ENCODE results near the gene ABL2. TPM values are rescaled to one million over a fixed set of nuclear protein-coding genes. Genes with fewer than 3 reads are reported as not detected.

The ABL2 gene
- total RNA-seq, 1 experiment from 2014 or later = 38.3 TPM

- POLR2A ChIA-PET = no interaction called here
- BruUV-seq (replicated peaks) = no TSS peak
- in situ Hi-C loops (cut with HindIII; ENCODE audit: low pct_unique_long_range_greater_than_20kb, low sequenced_read_pairs) = no loop called here
These were observed 176.0 kb downstream of the ABL2 start for GRCh38 chr1:179053486-179053885.

DNA sequence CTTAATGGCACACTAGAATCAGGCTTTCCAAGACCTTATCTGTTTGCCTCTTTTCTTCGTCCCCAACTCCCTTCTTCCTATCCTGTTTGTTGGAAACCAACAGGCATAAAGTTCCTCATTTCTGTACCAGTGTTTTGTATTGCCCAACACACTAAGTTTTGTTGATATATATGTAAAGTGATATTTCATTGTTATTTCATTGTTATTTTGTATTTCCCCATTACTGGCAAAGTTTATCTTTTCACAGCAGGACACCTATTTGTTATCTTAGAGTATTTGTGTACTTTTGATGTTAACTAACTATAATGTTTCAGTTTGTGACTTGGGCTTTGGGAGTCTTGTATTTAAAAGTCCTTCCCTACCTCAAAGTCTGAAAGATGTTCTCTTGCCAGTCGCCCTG lies 176.7 kb downstream of the ABL2 start:
- no peaks in the 10 kb centered on the region for H3K9me3 ChIP-seq (ENCODE audit: control insufficient read depth, insufficient read depth, low read depth, low read length)
- ChIA-PET POLR2A (no interaction called here), CTCF (interaction anchor here (0.7 kb wide), 1 partner anchor 1007 kb away, joined by 3 read pairs; no protein-coding TSS in a partner anchor)
- H3K36me3 ChIP-seq (ENCODE audit: control insufficient read depth, insufficient read depth, low read length) = no peaks in the 10 kb centered on the region
- no peak overlapping the region for H3K27ac ChIP-seq (ENCODE audit: low read length)
- ATAC-seq = no peak
- BruUV-seq (replicated peaks) = no TSS peak
- intact Hi-C loops (cut with micrococcal nuclease; ENCODE audit: unreplicated experiment) = no loop called here
- no peaks in the 10 kb centered on the region for H3K27me3 ChIP-seq (ENCODE audit: control insufficient read depth, insufficient read depth, low read length)
- H3K4me1 ChIP-seq (ENCODE audit: control insufficient read depth, insufficient read depth, low read length) = no peaks in the 10 kb centered on the region
- in situ Hi-C loops (cut with HindIII; ENCODE audit: low pct_unique_long_range_greater_than_20kb, low sequenced_read_pairs) = no loop called here
- no peak for DNase-seq (ENCODE audit: low read depth, low spot score)
- TF ChIP-seq TCF7L2 (IDR thresholded peaks at IDR 0.05; ENCODE audit: low read depth, low read length) = no peak
- TF ChIP-seq SIN3A (IDR thresholded peaks at IDR 0.05; ENCODE audit: borderline replicate concordance, insufficient read depth, low read depth, low read length) = no peak
- no peak for TF ChIP-seq POLR2AphosphoS5 (IDR thresholded peaks at IDR 0.05; ENCODE audit: low read depth, low read length)
- no peak for TF ChIP-seq REST (IDR thresholded peaks at IDR 0.05; ENCODE audit: insufficient read depth in 1 of 2, low read depth in 2 of 2, low read length in 1 of 2)
- TF ChIP-seq, protein P1, sequence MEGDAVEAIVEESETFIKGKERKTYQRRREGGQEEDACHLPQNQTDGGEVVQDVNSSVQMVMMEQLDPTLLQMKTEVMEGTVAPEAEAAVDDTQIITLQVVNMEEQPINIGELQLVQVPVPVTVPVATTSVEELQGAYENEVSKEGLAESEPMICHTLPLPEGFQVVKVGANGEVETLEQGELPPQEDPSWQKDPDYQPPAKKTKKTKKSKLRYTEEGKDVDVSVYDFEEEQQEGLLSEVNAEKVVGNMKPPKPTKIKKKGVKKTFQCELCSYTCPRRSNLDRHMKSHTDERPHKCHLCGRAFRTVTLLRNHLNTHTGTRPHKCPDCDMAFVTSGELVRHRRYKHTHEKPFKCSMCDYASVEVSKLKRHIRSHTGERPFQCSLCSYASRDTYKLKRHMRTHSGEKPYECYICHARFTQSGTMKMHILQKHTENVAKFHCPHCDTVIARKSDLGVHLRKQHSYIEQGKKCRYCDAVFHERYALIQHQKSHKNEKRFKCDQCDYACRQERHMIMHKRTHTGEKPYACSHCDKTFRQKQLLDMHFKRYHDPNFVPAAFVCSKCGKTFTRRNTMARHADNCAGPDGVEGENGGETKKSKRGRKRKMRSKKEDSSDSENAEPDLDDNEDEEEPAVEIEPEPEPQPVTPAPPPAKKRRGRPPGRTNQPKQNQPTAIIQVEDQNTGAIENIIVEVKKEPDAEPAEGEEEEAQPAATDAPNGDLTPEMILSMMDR (IDR thresholded peaks at IDR 0.05) = no peak
- H3K4me3 ChIP-seq (ENCODE audit: low read depth in 2 of 2, low read length in 2 of 2) = no peak overlapping the region

More at GRCh38 chr1:179053486-179053885, 176.0 kb downstream of the ABL2 start:
- Histone ChIP-seq H3K27me3 (ENCODE audit: control insufficient read depth, insufficient read depth, low read length) (no peaks in the 10 kb centered on the region), H3K27ac (ENCODE audit: low read length) (no peak overlapping the region), H3K4me1 (ENCODE audit: control insufficient read depth, insufficient read depth, low read length) (no peaks in the 10 kb centered on the region), H3K36me3 (ENCODE audit: control insufficient read depth, insufficient read depth, low read length) (no peaks in the 10 kb centered on the region), H3K9me3 (ENCODE audit: control insufficient read depth, insufficient read depth, low read depth, low read length) (no peaks in the 10 kb centered on the region), H3K4me3 (ENCODE audit: low read depth in 2 of 2, low read length in 2 of 2) (no peak overlapping the region)
- ATAC-seq = no peak
- CTCF ChIA-PET = interaction anchor here (0.7 kb wide), 1 partner anchor 1007 kb away, joined by 3 read pairs; no protein-coding TSS in a partner anchor
- intact Hi-C loops (cut with micrococcal nuclease; ENCODE audit: unreplicated experiment) = no loop called here
- TF ChIP-seq POLR2AphosphoS5 (IDR thresholded peaks at IDR 0.05; ENCODE audit: low read depth, low read length) (no peak), TCF7L2 (IDR thresholded peaks at IDR 0.05; ENCODE audit: low read depth, low read length) (no peak), SIN3A (IDR thresholded peaks at IDR 0.05; ENCODE audit: borderline replicate concordance, insufficient read depth, low read depth, low read length) (no peak), REST (IDR thresholded peaks at IDR 0.05; ENCODE audit: insufficient read depth in 1 of 2, low read depth in 2 of 2, low read length in 1 of 2) (no peak)
- TF ChIP-seq, protein P1 (IDR thresholded peaks at IDR 0.05) = no peak
- no peak for DNase-seq (ENCODE audit: low read depth, low spot score)

All from Panc1 (cell line).